Trophoblast cell (in vitro differentiated cells and primary cell): ENCODE data around the gene KIAA1328.

ENCODE experiments used
- DNase-seq, 2 donors: peaks; one replicate each; pipeline ENCODE4 v3.0.0-alpha.2; 2016
- H2AFZ ChIP-seq: 2 replicates; pipeline ENCODE4 v1.6.1; 2013; ENCODE audit warnings: low read length, moderate library complexity, mild to moderate bottlenecking; ENCODE audit not compliant: insufficient read depth, poor library complexity
- H2AK5ac ChIP-seq: 2 replicates; pipeline ENCODE4 v1.6.1; 2013; ENCODE audit warnings: mild to moderate bottlenecking, low read length
- H2BK120ac ChIP-seq: 2 replicates; pipeline ENCODE4 v1.6.1; 2013; ENCODE audit warnings: low read length, mild to moderate bottlenecking, moderate library complexity; ENCODE audit not compliant: insufficient read depth, poor library complexity
- H2BK12ac ChIP-seq: 2 replicates; pipeline ENCODE4 v1.6.1; 2013; ENCODE audit warnings: mild to moderate bottlenecking, low read length, moderate library complexity
- H2BK5ac ChIP-seq: 2 replicates; pipeline ENCODE4 v1.6.1; 2013; ENCODE audit warnings: low read length, low read depth, moderate library complexity, mild to moderate bottlenecking; ENCODE audit not compliant: poor library complexity
- H3K14ac ChIP-seq: 2 replicates; pipeline ENCODE4 v1.6.1; 2013; ENCODE audit warnings: mild to moderate bottlenecking, low read length
- H3K18ac ChIP-seq: 2 replicates; pipeline ENCODE4 v1.6.1; 2013; ENCODE audit warnings: mild to moderate bottlenecking, low read length
- H3K23ac ChIP-seq: 2 replicates; pipeline ENCODE4 v1.6.1; 2013; ENCODE audit warnings: low read length
- H3K27ac ChIP-seq: 2 replicates; pipeline ENCODE4 v1.5.1; 2013; ENCODE audit warnings: low read depth, mild to moderate bottlenecking, inconsistent platforms, low read length, moderate library complexity
- H3K27me3 ChIP-seq: 2 replicates; pipeline ENCODE4 v1.6.1; 2013; ENCODE audit warnings: inconsistent platforms, mild to moderate bottlenecking, low read length, moderate library complexity; ENCODE audit not compliant: insufficient read depth
- H3K36me3 ChIP-seq, 2 experiments: 1 replicate in 1 of 2; 2 replicates in 1 of 2; pipeline ENCODE4 v1.6.1; 2013; ENCODE audit warnings: low read length in 2 of 2, mild to moderate bottlenecking in 2 of 2, moderate library complexity in 1 of 2; ENCODE audit not compliant: insufficient read depth in 2 of 2, control insufficient read depth in 1 of 2
- H3K4ac ChIP-seq: 2 replicates; pipeline ENCODE4 v1.6.1; 2013; ENCODE audit warnings: low read depth, mild to moderate bottlenecking, low read length, moderate library complexity
- H3K4me1 ChIP-seq, 2 experiments: 1 replicate in 1 of 2; 2 replicates in 1 of 2; pipeline ENCODE4 v1.6.1; 2013; ENCODE audit warnings: low read length in 2 of 2, mild to moderate bottlenecking in 2 of 2, moderate library complexity in 1 of 2; ENCODE audit not compliant: insufficient read depth in 2 of 2, control insufficient read depth in 1 of 2
- H3K4me2 ChIP-seq: 2 replicates; pipeline ENCODE4 v1.6.1; 2013; ENCODE audit warnings: inconsistent platforms, mild to moderate bottlenecking, low read length, moderate library complexity
- H3K4me3 ChIP-seq: 2 replicates; pipeline ENCODE4 v1.5.1; 2013; ENCODE audit warnings: mild to moderate bottlenecking, low read depth, low read length, inconsistent platforms
- H3K79me1 ChIP-seq: one replicate; pipeline ENCODE4 v1.6.1; 2013; ENCODE audit warnings: low read length
- H3K79me2 ChIP-seq: 2 replicates; pipeline ENCODE4 v1.6.1; 2013; ENCODE audit warnings: low read length, mild to moderate bottlenecking; ENCODE audit not compliant: control insufficient read depth, insufficient read depth, poor library complexity
- H3K9ac ChIP-seq: 2 replicates; pipeline ENCODE4 v1.6.1; 2013; ENCODE audit warnings: mild to moderate bottlenecking, low read length
- H3K9me3 ChIP-seq: 2 replicates; pipeline ENCODE4 v1.6.1; 2013; ENCODE audit warnings: low read depth, mild to moderate bottlenecking, control low read depth, inconsistent platforms, low read length; ENCODE audit not compliant: insufficient read depth
- H4K12ac ChIP-seq: 2 replicates; pipeline ENCODE4 v1.6.1; 2013; ENCODE audit warnings: low read depth, mild to moderate bottlenecking, low read length, moderate library complexity
- H4K8ac ChIP-seq: 2 replicates; pipeline ENCODE4 v1.6.1; 2013; ENCODE audit warnings: low read depth, mild to moderate bottlenecking, low read length, moderate library complexity
- H4K91ac ChIP-seq: one replicate; pipeline ENCODE4 v1.6.1; 2013; ENCODE audit warnings: low read depth, mild to moderate bottlenecking, low read length, moderate library complexity
- WGBS: extraction: QIAGEN DNeasy Blood & Tissue Kit; methylation state at CpG from one replicate; pipeline ENCODE4 v1.1.7; 2013; ENCODE audit warnings: missing lambda C conversion rate; ENCODE audit not compliant: insufficient read length, insufficient coverage; ENCODE audit errors: extremely low coverage; 5-methylcytosine and 5-hydroxymethylcytosine counted together

The KIAA1328 gene

GRCh38 chr18:37184209-37184868, 355.4 kb downstream of the KIAA1328 start:
- H4K12ac ChIP-seq: no peak overlapping the region
- no peak overlapping the region for H3K14ac ChIP-seq
- H3K4me2 ChIP-seq: no peak overlapping the region
- DNase-seq: no peak
- no CpG with 5 or more reads among the region's 4 CpGs for WGBS
- H2AFZ ChIP-seq: no peak overlapping the region
- no peak overlapping the region for H3K4ac ChIP-seq
- H3K79me1 ChIP-seq: no peaks in the 10 kb centered on the region
- H2BK120ac ChIP-seq: no peak overlapping the region
- no peak overlapping the region for H3K4me3 ChIP-seq
- H3K4me1 ChIP-seq: no peaks in the 10 kb centered on the region
- H3K9me3 ChIP-seq: no peaks in the 10 kb centered on the region
- H3K9ac ChIP-seq: no peak overlapping the region
- no peak overlapping the region for H2AK5ac ChIP-seq
- H3K27ac ChIP-seq: no peak overlapping the region
- H3K23ac ChIP-seq: no peak overlapping the region
- H4K91ac ChIP-seq: no peak overlapping the region
- H2BK5ac ChIP-seq: no peak overlapping the region
- H3K27me3 ChIP-seq: no peaks in the 10 kb centered on the region
- H4K8ac ChIP-seq: no peak overlapping the region
- no peak overlapping the region for H3K18ac ChIP-seq
- no peak overlapping the region for H2BK12ac ChIP-seq
- no peaks in the 10 kb centered on the region for H3K79me2 ChIP-seq
- no peaks in the 10 kb centered on the region for H3K36me3 ChIP-seq

- DNase-seq: no peak
- Histone ChIP-seq H2BK120ac (no peak overlapping the region), H3K4me2 (no peak overlapping the region), H4K12ac (no peak overlapping the region), H3K79me2 (no peaks in the 10 kb centered on the region), H4K91ac (no peak overlapping the region), H3K9ac (no peak overlapping the region), H2AK5ac (no peak overlapping the region), H4K8ac (no peak overlapping the region), H2BK12ac (no peak overlapping the region), H3K27me3 (no peaks in the 10 kb centered on the region), H3K4ac (no peak overlapping the region), H3K36me3 (no peaks in the 10 kb centered on the region), H3K14ac (no peak overlapping the region), H2BK5ac (no peak overlapping the region), H3K4me3 (no peak overlapping the region), H3K4me1 (no peaks in the 10 kb centered on the region), H3K79me1 (no peaks in the 10 kb centered on the region), H3K18ac (no peak overlapping the region), H3K9me3 (no peaks in the 10 kb centered on the region), H2AFZ (no peak overlapping the region), H3K23ac (no peak overlapping the region), H3K27ac (no peak overlapping the region)
- no CpG with 5 or more reads among the region's 4 CpGs for WGBS
Measured at GRCh38 chr18:37188016-37188791, 359.3 kb downstream of the KIAA1328 start.

DNA sequence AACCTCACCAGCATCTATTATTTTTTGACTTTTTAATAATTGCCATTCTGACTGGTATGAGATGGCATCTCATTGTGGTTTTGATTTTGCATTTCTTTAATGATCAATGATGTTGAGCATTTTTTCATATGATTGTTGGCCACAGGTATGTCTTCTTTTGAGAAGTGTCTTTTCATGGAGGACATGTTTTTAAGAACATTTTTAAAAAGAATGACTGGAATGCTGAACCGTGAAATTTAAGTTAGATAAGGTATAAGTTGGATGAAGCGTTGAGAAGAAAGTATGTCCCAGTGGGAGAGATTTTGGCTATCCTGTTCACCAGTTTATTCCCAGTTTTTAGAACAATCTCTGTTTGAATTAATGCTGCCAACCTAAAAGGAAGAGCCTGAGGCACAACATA, 370.8 kb downstream of the KIAA1328 start:
- Histone ChIP-seq H4K91ac (no peak overlapping the region), H3K9ac (no peak overlapping the region), H2AK5ac (no peak overlapping the region), H2BK120ac (no peak overlapping the region), H2BK5ac (no peak overlapping the region), H3K36me3 (no peaks in the 10 kb centered on the region), H3K14ac (no peak overlapping the region), H3K4ac (no peak overlapping the region), H4K8ac (no peak overlapping the region), H3K23ac (no peak overlapping the region), H3K4me3 (no peak overlapping the region), H4K12ac (no peak overlapping the region), H3K27ac (no peak overlapping the region), H3K4me1 (no peaks in the 10 kb centered on the region), H3K79me2 (no peaks in the 10 kb centered on the region), H3K4me2 (no peak overlapping the region), H2BK12ac (no peak overlapping the region), H3K27me3 (no peaks in the 10 kb centered on the region), H3K79me1 (no peaks in the 10 kb centered on the region), H2AFZ (no peak overlapping the region), H3K18ac (no peak overlapping the region), H3K9me3 (peaks cover 2% of the 10 kb centered on the region)
- no peak for DNase-seq
- 100% methylated on average over 2 of the region's 2 CpGs for WGBS

DNA sequence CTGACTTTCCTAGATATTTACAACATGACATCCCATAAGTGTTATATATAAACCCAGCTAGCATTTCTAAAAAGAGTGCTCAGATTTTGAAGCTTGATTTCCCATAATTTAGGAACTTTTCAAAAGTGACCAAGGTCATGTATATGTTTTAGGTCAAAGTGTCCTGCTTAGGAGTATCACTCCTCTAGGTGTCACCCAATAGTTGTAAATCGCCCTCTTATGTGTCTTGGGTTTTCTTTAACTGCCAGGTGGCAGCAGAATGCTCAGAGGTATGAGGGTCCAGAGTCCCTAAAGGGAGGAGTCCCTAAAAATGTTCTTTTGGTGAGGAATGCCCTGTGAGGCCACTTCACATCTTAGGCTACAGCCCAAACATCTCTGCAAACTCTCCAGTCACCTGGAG, 378.4 kb downstream of the KIAA1328 start:
- no peak overlapping the region for H2AFZ ChIP-seq
- no peak overlapping the region for H3K9ac ChIP-seq
- no peak overlapping the region for H3K18ac ChIP-seq
- no peak overlapping the region for H4K8ac ChIP-seq
- H2AK5ac ChIP-seq: no peak overlapping the region
- no peak overlapping the region for H2BK12ac ChIP-seq
- H2BK120ac ChIP-seq: no peak overlapping the region
- H4K12ac ChIP-seq: no peak overlapping the region
- no peak overlapping the region for H4K91ac ChIP-seq
- no peak for DNase-seq
- no peak overlapping the region for H3K4ac ChIP-seq
- no peak overlapping the region for H3K14ac ChIP-seq
- no peak overlapping the region for H3K27ac ChIP-seq
- no peak overlapping the region for H3K4me3 ChIP-seq
- no CpG with 5 or more reads among the region's 1 CpG for WGBS
- no peak overlapping the region for H2BK5ac ChIP-seq
- H3K27me3 ChIP-seq: no peaks in the 10 kb centered on the region
- H3K79me2 ChIP-seq: no peaks in the 10 kb centered on the region
- H3K4me2 ChIP-seq: no peak overlapping the region
- no peaks in the 10 kb centered on the region for H3K4me1 ChIP-seq
- no peak overlapping the region for H3K23ac ChIP-seq
- peaks cover 2% of the 10 kb centered on the region for H3K9me3 ChIP-seq
- no peaks in the 10 kb centered on the region for H3K79me1 ChIP-seq
- no peaks in the 10 kb centered on the region for H3K36me3 ChIP-seq
